DND-41 (cell line): Measurements from ENCODE around the gene VN1R5.
"Not testable (repeated sequence)": the region's sequence is repeated elsewhere in the genome, so short reads cannot be mapped to it uniquely, and the experiment has no call there.

Experiments used
- ATAC-seq: fragments of 200-7000 bp; cut with Tn5 transposase; 3 replicates; pipeline ENCODE4 v1.9.1; 2021; ENCODE audit warnings: low read depth; ENCODE audit not compliant: insufficient read depth
- DNase-seq: peaks from one replicate; pipeline ENCODE4 v3.0.0-alpha.2; 2020
- H2AFZ ChIP-seq: 2 replicates; pipeline ENCODE4 v1.6.0; 2012; ENCODE audit warnings: low read depth, low read length
- H3K27ac ChIP-seq: 2 replicates; pipeline ENCODE4 v1.5.1; 2012; ENCODE audit warnings: low read length, inconsistent platforms
- H3K27me3 ChIP-seq: fragments of 200-600 bp; sonication (generic); 2 replicates; pipeline ENCODE4 v1.6.0; 2012; ENCODE audit warnings: low read length, mild to moderate bottlenecking, inconsistent platforms; ENCODE audit not compliant: insufficient read depth, poor library complexity
- H3K36me3 ChIP-seq: 2 replicates; pipeline ENCODE4 v1.5.1; 2012; ENCODE audit warnings: low read length, inconsistent platforms; ENCODE audit not compliant: insufficient read depth
- H3K4me1 ChIP-seq: 2 replicates; pipeline ENCODE4 v1.5.1; 2012; ENCODE audit warnings: mild to moderate bottlenecking, low read length; ENCODE audit not compliant: insufficient read depth
- H3K4me2 ChIP-seq: 2 replicates; pipeline ENCODE4 v1.6.0; 2012; ENCODE audit warnings: mild to moderate bottlenecking, moderate library complexity, low read length, inconsistent platforms; ENCODE audit not compliant: insufficient read depth
- H3K4me3 ChIP-seq, 2 experiments: fragments of 200-600 bp in 1 of 2; shearing (Covaris generic) in 1 of 2; 2 replicates each; pipeline ENCODE4 v1.5.1; 2012 to 2016; ENCODE audit warnings: inconsistent platforms in 2 of 2, low read length in 2 of 2, mild to moderate bottlenecking in 2 of 2, low read depth in 1 of 2, moderate library complexity in 1 of 2
- H3K79me2 ChIP-seq: 2 replicates; pipeline ENCODE4 v1.6.0; 2012; ENCODE audit warnings: low read length, inconsistent platforms; ENCODE audit not compliant: insufficient read depth
- H3K9ac ChIP-seq: 2 replicates; pipeline ENCODE4 v1.6.0; 2012; ENCODE audit warnings: low read depth, mild to moderate bottlenecking, inconsistent platforms, low read length, moderate library complexity
- H3K9me3 ChIP-seq: 2 replicates; pipeline ENCODE4 v1.5.1; 2012; ENCODE audit warnings: low read length, moderate library complexity, mild to moderate bottlenecking, inconsistent platforms; ENCODE audit not compliant: insufficient read depth, severe bottlenecking
- H4K20me1 ChIP-seq: 2 replicates; pipeline ENCODE4 v1.6.0; 2012; ENCODE audit warnings: low read length; ENCODE audit not compliant: insufficient read depth
- CTCF ChIP-seq: IDR thresholded peaks from 2 replicates; pipeline ENCODE4 v1.5.1; 2012; ENCODE audit warnings: borderline replicate concordance, low read length, moderate library complexity, mild to moderate bottlenecking; ENCODE audit not compliant: poor library complexity, severe bottlenecking; ENCODE audit errors: extremely low read depth
- EZH2 ChIP-seq: IDR thresholded peaks from 3 replicates; pipeline ENCODE4 v1.6.1; 2012; ENCODE audit warnings: borderline replicate concordance, low read depth, mild to moderate bottlenecking, moderate library complexity, low read length, inconsistent platforms; ENCODE audit not compliant: severe bottlenecking

Gene VN1R5

GRCh38 chr1:247288341-247288740, 32.5 kb downstream of the VN1R5 start:
- Histone ChIP-seq H3K4me2 (no peak overlapping the region), H2AFZ (no peak overlapping the region)

GRCh38 chr1:247289274-247289892, 33.5 kb downstream of the VN1R5 start:
- H3K9ac ChIP-seq, H3K9me3 ChIP-seq, H2AFZ ChIP-seq, H3K4me2 ChIP-seq, H3K27me3 ChIP-seq, H3K4me1 ChIP-seq, H3K4me3 ChIP-seq, H3K36me3 ChIP-seq, H3K79me2 ChIP-seq, H3K27ac ChIP-seq, H4K20me1 ChIP-seq, DNase-seq, ATAC-seq: not testable (repeated sequence)

More at GRCh38 chr1:247288341-247288740, 32.5 kb downstream of the VN1R5 start:
- ATAC-seq = no peak
- no peaks in the 10 kb centered on the region for H3K4me1 ChIP-seq
- no peaks in the 10 kb centered on the region for H4K20me1 ChIP-seq
- no peaks in the 10 kb centered on the region for H3K36me3 ChIP-seq
- no peak for TF ChIP-seq EZH2
- TF ChIP-seq CTCF = no peak
- H3K79me2 ChIP-seq = no peaks in the 10 kb centered on the region
- H3K4me3 ChIP-seq = no peak overlapping the region
- H3K9ac ChIP-seq = no peak overlapping the region
- H3K27ac ChIP-seq = no peak overlapping the region
- H3K9me3 ChIP-seq = no peaks in the 10 kb centered on the region
- DNase-seq = no peak
- H3K27me3 ChIP-seq = no peaks in the 10 kb centered on the region

GRCh38 chr1:247290576-247290975, 34.7 kb downstream of the VN1R5 start:
- Histone ChIP-seq H3K4me2 (no peak overlapping the region), H3K9me3 (no peaks in the 10 kb centered on the region), H3K27me3 (no peaks in the 10 kb centered on the region), H3K4me1 (no peaks in the 10 kb centered on the region), H3K36me3 (no peaks in the 10 kb centered on the region), H3K27ac (no peak overlapping the region), H4K20me1 (no peaks in the 10 kb centered on the region), H3K79me2 (no peaks in the 10 kb centered on the region), H3K9ac (no peak overlapping the region), H3K4me3 (no peak overlapping the region), H2AFZ (no peak overlapping the region)
- ATAC-seq = no peak
- DNase-seq = no peak
- TF ChIP-seq CTCF (no peak), EZH2 (no peak)

GRCh38 chr1:247291161-247291560, 35.3 kb downstream of the VN1R5 start:
- Histone ChIP-seq H3K9ac (no peak overlapping the region), H2AFZ (no peak overlapping the region), H4K20me1 (no peaks in the 10 kb centered on the region), H3K27me3 (no peaks in the 10 kb centered on the region), H3K4me1 (no peaks in the 10 kb centered on the region), H3K36me3 (no peaks in the 10 kb centered on the region), H3K27ac (no peak overlapping the region), H3K4me3 (no peak overlapping the region), H3K79me2 (no peaks in the 10 kb centered on the region), H3K9me3 (no peaks in the 10 kb centered on the region), H3K4me2 (no peak overlapping the region)
- ATAC-seq (no peak), DNase-seq (no peak)
- TF ChIP-seq CTCF = no peak
- TF ChIP-seq EZH2 = no peak
